HG03064 (cell line): ENCODE data around the gene SH3TC2.
"Not testable (repeated sequence)": the region's sequence is repeated elsewhere in the genome, so short reads cannot be mapped to it uniquely, and the experiment has no call there.

Source experiments
- ATAC-seq: cut with Tn5 transposase; IDR thresholded peaks from one replicate; pipeline ENCODE4 v1.9.1; 2021; ENCODE audit warnings: low read depth; ENCODE audit not compliant: unreplicated experiment

SH3TC2 gene

GRCh38 chr5:149063017-149063687, at the start of gene SH3TC2:
TSS of gene SH3TC2 (minus strand) at chr5:149063062. CDS start at chr5:149063022, 40 bp downstream.
- ATAC-seq, result no peak

- no peak for ATAC-seq
Measured at GRCh38 chr5:149110406-149110805, 47.5 kb upstream of the SH3TC2 start.

DNA sequence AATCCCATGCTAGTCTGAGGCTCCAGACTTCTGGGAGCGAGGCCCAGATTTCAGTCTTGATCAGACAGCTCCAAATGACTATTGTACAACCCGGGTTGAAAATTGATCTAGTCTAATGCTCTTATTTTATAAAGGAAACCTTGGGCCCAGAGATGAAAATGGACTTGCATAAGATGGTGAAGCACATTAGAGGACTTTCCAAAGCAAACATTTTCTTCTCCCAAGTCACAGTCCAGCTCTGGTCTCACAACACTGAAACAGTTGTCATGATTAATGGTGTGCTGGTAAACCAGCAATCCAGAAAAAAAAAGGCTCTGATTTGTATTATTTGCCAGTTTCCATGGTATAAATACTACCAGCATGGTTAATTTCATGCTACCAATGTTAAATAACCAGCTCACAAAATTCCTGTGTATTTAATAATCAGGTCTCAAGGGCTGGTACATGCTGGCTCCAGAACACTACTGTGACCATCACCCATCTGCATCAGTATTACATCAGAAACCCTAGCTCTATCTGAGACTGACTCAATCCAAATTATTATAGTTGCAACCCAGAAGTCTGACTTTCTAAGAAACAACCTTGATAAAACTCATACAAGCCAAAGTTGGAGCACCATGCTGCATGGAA, 45.9 kb upstream of the SH3TC2 start:
- no peak for ATAC-seq

DNA sequence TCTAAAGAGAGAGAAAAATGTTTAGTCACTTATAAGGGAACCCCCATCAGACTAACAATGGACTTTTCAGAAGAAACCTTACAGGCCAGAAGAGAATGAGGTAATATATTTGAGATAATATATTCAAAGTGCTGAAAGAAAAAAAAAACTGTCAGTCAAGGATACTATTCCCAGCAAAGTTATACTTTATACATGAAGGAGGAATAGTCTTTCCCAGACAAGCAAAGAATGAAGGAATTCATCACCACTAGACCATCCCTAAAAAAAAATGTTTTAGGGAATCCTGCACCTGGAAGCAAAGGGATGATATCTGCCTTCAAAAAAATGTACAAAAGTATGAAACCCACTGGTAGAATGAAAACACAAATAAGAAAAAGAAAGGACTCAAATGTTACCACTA, 37.5 kb upstream of the SH3TC2 start:
- no peak for ATAC-seq

- ATAC-seq, result no peak
Measured at GRCh38 chr5:149099920-149100319, 37.1 kb upstream of the SH3TC2 start.

- ATAC-seq, result no peak
Measured at GRCh38 chr5:149094996-149095395, 32.1 kb upstream of the SH3TC2 start.

DNA sequence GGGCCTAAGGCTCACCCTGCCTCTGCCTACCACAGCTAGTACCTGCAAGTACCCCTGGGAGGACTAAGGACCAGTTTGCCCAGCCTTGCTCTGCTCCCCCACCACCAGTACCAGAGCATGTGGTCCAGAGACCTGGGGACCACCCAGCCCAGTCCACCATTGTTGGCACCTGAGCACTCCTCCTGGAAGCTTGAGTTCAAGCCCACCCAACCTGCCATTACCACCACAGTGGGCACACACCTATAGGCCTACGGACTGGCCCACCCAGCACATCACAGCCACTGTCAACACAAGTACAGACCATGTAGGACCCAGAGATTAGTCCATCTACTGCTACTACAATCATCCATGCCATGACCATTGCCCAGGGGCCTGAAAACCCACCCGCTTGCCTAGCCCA, 30.8 kb upstream of the SH3TC2 start:
- ATAC-seq, result no peak

DNA sequence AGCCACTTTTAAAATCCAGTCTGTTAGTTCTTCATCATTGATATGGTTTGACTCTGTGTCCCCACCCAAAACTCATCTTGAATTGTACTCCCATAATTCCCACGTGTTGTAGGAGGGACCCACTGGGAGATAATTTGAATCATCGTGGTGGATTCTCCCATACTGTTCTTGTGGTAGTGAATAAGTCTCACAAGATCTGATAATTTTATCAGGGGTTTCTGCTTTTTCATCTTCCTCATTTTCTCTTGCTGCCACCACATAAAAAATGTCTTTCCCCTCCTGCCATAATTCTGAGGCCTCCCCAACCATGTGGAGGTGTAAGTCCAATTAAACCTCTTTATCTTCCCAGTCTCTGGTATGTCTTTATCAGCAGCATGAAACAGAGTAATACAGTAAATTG, 26.9 kb upstream of the SH3TC2 start:
- ATAC-seq, result no peak

- ATAC-seq, result no peak
Measured at GRCh38 chr5:149088686-149089085, 25.8 kb upstream of the SH3TC2 start.

DNA sequence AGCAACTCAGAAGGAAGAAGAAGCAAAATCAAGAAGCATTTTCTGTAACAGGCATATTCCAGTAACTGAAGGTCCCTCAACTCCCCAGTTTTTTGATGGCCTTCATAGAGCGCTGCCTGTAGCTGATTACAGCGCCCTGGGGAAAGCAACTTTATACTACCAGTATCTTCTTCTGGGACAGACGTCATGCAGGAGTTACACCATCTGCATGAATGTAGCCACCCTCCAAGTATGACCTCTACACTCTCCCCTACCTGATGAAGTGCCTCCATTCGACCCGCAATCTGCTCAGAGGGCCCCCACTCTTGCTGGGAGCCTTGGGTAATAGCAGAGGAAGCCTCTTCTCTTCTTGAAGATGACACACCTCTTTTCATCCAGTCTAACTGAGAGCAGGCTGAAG, 21.0 kb upstream of the SH3TC2 start:
- ATAC-seq, result no peak

- no peak for ATAC-seq
Measured at GRCh38 chr5:149082271-149082670, 19.4 kb upstream of the SH3TC2 start.

- no peak for ATAC-seq
Measured at GRCh38 chr5:149080294-149080693, 17.4 kb upstream of the SH3TC2 start.

DNA sequence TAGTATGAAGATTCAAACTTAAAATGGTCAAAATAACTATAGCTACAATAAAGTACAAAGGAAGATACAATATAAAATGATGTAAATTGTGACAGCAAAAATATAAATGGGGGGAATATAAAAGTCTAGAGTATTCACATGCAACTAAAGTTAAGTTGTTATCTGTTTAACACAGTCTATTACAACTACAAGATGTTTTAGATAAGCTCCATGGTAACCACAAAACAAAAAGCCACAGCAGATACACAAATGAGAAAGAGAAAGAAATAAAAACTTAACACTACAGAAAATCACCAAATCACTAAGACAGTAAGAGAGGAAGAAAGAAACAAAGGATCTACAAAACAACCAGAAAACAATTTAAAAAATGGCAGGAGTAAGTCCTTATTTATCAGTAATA, 17.0 kb upstream of the SH3TC2 start:
- ATAC-seq, result no peak

GRCh38 chr5:149074071-149074470, 11.2 kb upstream of the SH3TC2 start:
- not testable (repeated sequence) for ATAC-seq

DNA sequence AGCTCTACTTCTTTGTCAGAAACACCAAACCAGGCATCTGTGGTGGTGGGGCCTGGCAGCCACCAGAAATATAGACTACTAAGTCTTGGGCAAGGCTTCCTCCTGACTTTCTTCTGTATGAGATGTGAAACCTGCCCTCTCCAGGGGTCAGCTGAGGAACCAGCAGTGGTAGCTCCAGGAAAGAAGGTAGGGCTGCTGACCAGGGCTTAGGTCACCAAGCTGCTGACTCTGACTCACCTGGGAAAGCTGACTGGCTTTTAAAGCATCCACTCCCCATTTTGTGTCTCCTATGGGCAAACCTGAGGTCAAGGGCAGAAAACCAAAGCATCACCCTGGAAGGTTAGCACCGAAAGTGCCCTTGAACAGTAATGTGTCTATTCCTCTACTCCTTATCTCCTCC, 10.4 kb upstream of the SH3TC2 start:
- no peak for ATAC-seq

GRCh38 chr5:149072791-149073190, 9.9 kb upstream of the SH3TC2 start:
- no peak for ATAC-seq

GRCh38 chr5:149072376-149072775, 9.5 kb upstream of the SH3TC2 start:
- ATAC-seq, result no peak

- no peak for ATAC-seq
Measured at GRCh38 chr5:149071756-149072155, 8.9 kb upstream of the SH3TC2 start.

GRCh38 chr5:149071216-149071615, 8.4 kb upstream of the SH3TC2 start:
- no peak for ATAC-seq

DNA sequence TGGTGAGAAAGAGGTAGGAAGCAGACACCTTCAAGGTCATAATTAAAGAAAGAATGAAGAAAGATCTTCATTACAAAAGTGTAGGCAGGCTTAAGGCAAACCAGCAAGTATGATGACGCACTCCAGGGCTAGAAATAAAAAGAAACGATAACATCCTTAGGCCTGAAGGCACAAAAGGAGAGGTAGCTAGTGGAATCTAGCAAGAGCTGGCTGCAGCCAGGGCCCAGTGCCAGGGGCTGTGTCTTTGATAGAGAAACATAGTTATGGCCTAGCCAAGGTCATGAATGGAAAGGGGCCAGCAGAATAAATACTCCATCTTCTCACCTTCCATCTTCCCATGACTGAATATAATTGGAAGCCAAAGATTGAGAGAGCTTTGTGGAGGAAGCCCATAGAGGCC, 6.8 kb upstream of the SH3TC2 start:
- ATAC-seq, result no peak

DNA sequence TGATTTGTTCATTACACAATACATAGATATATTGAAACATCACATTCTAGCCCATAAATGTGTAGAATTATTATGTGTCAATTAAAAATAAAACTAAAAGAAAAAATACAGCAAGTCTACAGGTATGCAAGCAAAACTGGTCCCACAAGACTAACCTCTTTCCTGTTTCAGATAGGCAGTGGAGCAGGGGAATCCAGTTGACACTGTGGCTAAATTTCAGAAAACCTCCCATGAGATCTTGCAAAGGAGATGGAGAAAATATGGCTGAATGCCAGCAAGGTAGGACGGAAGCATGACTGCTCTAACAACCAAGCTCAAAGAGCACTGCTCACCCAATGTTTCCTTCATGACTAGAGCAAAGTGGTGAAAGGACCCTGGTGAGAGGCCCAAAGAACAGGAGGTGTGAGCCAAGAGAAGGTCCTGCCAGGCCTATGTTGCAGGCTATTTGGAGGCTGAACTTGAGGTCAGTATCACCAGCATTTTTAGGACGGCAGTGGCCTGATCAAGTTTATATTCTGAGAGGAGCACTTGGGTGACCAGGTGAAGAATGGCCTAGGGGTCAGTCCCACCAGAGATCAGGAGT, 1.1 kb upstream of the SH3TC2 start:
- no peak for ATAC-seq

- no peak for ATAC-seq
Measured at GRCh38 chr5:149062371-149063016, 368 bp downstream of the SH3TC2 start.
